K562 (cell line): ENCODE data around the gene DNAAF6. TPM values are rescaled to one million over a fixed set of nuclear protein-coding genes. Genes with fewer than 3 reads are reported as not detected.

Experiments
- ATAC-seq: fragments of 200-7000 bp; cut with Tn5 transposase; 3 replicates; pipeline ENCODE4 v1.9.1; 2020; ENCODE audit warnings: moderate library complexity
- BruUV-seq: library from RNA; stranded (reverse); fragments of 400-500 nt; replicated peaks from 2 replicates; lab custom pipeline; 2021; lab: Mats Ljungman, UMichigan
- CTCF ChIA-PET: fragments of 300-600 bp; formaldehyde crosslinking; extraction: SDS; loops from one replicate; lab custom pipeline; 2021; ENCODE audit warnings: low intra/inter-chr PET ratio; lab: Yijun Ruan, JAX
- POLR2A ChIA-PET: fragments of 300-600, 350-650 bp; sonication (Branson Sonifier 250); formaldehyde crosslinking; extraction: SDS; loops from one replicate; lab custom pipeline; 2021; ENCODE audit warnings: antibody characterized with exemption, inconsistent platforms; lab: Yijun Ruan, JAX
- DNase-seq, 4 experiments: peaks; one replicate each; pipeline versions ENCODE4 v3.0.0 to v3.0.0-alpha.2; 2011 to 2018; ENCODE audit warnings: low spot score in 3 of 4, mixed read lengths in 3 of 4; ENCODE audit errors: extremely low read depth in 1 of 4
- FAIRE-seq: peaks from 2 replicates; lab custom pipeline; 2011; peaks lifted over from hg19 to GRCh38; lab: Jason Lieb, UNC
- H2AFZ ChIP-seq: 2 replicates; pipeline ENCODE4 v1.6.0; 2011; ENCODE audit warnings: low read depth, low read length, control low read depth, inconsistent platforms
- H3K27ac ChIP-seq: fragments of 200-600 bp; 3 replicates; pipeline ENCODE4 v1.8.0; 2011; ENCODE audit warnings: low read depth, mild to moderate bottlenecking, control low read depth, inconsistent platforms, low read length, moderate library complexity, mixed read lengths; ENCODE audit errors: extremely low read depth
- H3K27me3 ChIP-seq, 2 experiments: fragments of 300-600 bp in 1 of 2; 2 replicates in 1 of 2; 3 replicates in 1 of 2; pipeline versions ENCODE4 v1.6.0 to v1.8.0; 2011; ENCODE audit warnings: inconsistent platforms in 2 of 2, low read length in 2 of 2, mild to moderate bottlenecking in 1 of 2, mixed read lengths in 1 of 2, moderate library complexity in 1 of 2; ENCODE audit not compliant: control insufficient read depth in 2 of 2, insufficient read depth in 2 of 2
- H3K36me3 ChIP-seq: fragments of 300-600 bp; 3 replicates; pipeline ENCODE4 v1.8.0; 2011; ENCODE audit warnings: mild to moderate bottlenecking, low read length, inconsistent platforms; ENCODE audit not compliant: control insufficient read depth, insufficient read depth
- H3K4me1 ChIP-seq, 2 experiments: fragments of 200-600 bp in 1 of 2; replicated peaks in 1 of 2; 2 replicates in 1 of 2; 3 replicates in 1 of 2; pipeline versions ENCODE4 v1.5.1 to v1.8.0; 2011; ENCODE audit warnings: inconsistent platforms in 2 of 2, low read length in 2 of 2, mild to moderate bottlenecking in 1 of 2, mixed read lengths in 1 of 2, moderate library complexity in 1 of 2; ENCODE audit not compliant: control insufficient read depth in 2 of 2, insufficient read depth in 2 of 2
- H3K4me2 ChIP-seq: 2 replicates; pipeline ENCODE4 v1.6.1; 2011; ENCODE audit warnings: low read length, control low read depth, inconsistent platforms, mixed read lengths; ENCODE audit not compliant: insufficient read depth
- H3K4me3 ChIP-seq: fragments of 200-600 bp; sonication (generic), shearing (Covaris generic); 2 replicates; pipeline ENCODE4 v1.5.1; 2016; ENCODE audit warnings: control low read depth, inconsistent platforms
- H3K79me2 ChIP-seq: fragments of 200-600 bp; 3 replicates; pipeline ENCODE4 v1.8.0; 2011; ENCODE audit warnings: low read length, inconsistent platforms; ENCODE audit not compliant: control insufficient read depth, insufficient read depth
- H3K9ac ChIP-seq, 2 experiments: 2 replicates each; pipeline versions ENCODE4 v1.6.0 to v1.6.1; 2011; ENCODE audit warnings: low read depth in 2 of 2, low read length in 2 of 2, control low read depth in 1 of 2, inconsistent platforms in 1 of 2, mild to moderate bottlenecking in 1 of 2, mixed read lengths in 1 of 2; ENCODE audit not compliant: insufficient read depth in 1 of 2
- H3K9me1 ChIP-seq: one replicate; pipeline ENCODE4 v1.6.0; 2011; ENCODE audit warnings: inconsistent platforms, mild to moderate bottlenecking, low read length, moderate library complexity; ENCODE audit not compliant: control insufficient read depth, insufficient read depth
- H3K9me3 ChIP-seq: replicated peaks from 2 replicates; pipeline ENCODE4 v1.5.1; 2011; ENCODE audit warnings: low read depth, low read length, inconsistent platforms; ENCODE audit not compliant: control insufficient read depth, insufficient read depth
- H4K20me1 ChIP-seq: replicated peaks from 2 replicates; pipeline ENCODE4 v1.6.1; 2011; ENCODE audit warnings: low read length, inconsistent platforms, mixed read lengths; ENCODE audit not compliant: control insufficient read depth, insufficient read depth
- L3MBTL2 ChIP-seq: fragments of 450-650 bp; IDR thresholded peaks from 2 replicates; pipeline ENCODE4 v1.6.1; 2016; ENCODE audit warnings: mild to moderate bottlenecking, moderate library complexity
- NR2C1 ChIP-seq, 2 experiments: fragments of 450-650 bp; IDR thresholded peaks; 2 replicates each; pipeline ENCODE4 v1.6.1; 2017; ENCODE audit warnings: mild to moderate bottlenecking in 2 of 2, antibody characterized with exemption in 1 of 2, inconsistent platforms in 1 of 2, missing compliant biosample characterization in 1 of 2, missing genetic modification characterization in 1 of 2
- NR2C2 ChIP-seq, 2 experiments: fragments of 200-800 bp in 1 of 2; sonication (Bioruptor generic) in 1 of 2; sonication (generic) in 1 of 2; formaldehyde crosslinking in 1 of 2; IDR thresholded peaks; 2 replicates each; pipeline versions ENCODE4 v1.6.1 to v1.8.0; 2016 to 2022; ENCODE audit warnings: mild to moderate bottlenecking in 1 of 2, missing compliant biosample characterization in 1 of 2, missing genetic modification characterization in 1 of 2, missing genetic modification reagents in 1 of 2
- SETDB1 ChIP-seq: IDR thresholded peaks from one replicate; pipeline ENCODE4 v1.6.1; 2012; ENCODE audit warnings: low read length, control low read depth, inconsistent platforms
- ZNF561 ChIP-seq: fragments of 450-650 bp; formaldehyde crosslinking; conservative IDR thresholded peaks from 2 replicates; pipeline ENCODE4 v1.4.0; 2020; ENCODE audit warnings: mild to moderate bottlenecking, moderate library complexity
- WGBS: fragments of 100-300 bp; shearing (Covaris generic); methylation state at CpG from one replicate; pipeline ENCODE4 v1.1.6; 2016; ENCODE audit warnings: low coverage, mixed read lengths; ENCODE audit not compliant: insufficient coverage; ENCODE audit errors: missing lambda C conversion rate; 5-methylcytosine and 5-hydroxymethylcytosine counted together
- in situ Hi-C: fragments of 300-500 bp; cut with MboI; formaldehyde crosslinking; loops from 4 replicates; pipeline ENCODE4 v1.15.0; 2018; ENCODE audit warnings: inconsistent platforms, mixed read lengths
- intact Hi-C: fragments of 100-400 bp; cut with micrococcal nuclease; formaldehyde crosslinking; loops from 2 replicates; pipeline ENCODE4 v1.14.2; 2022
- polyA plus RNA-seq, 8 experiments: library from polyadenylated mRNA; depleted of rRNA in 4 of 8; stranded (reverse) in 5 of 8; unstranded in 3 of 8; fragments of >200 nt; fragmentation: Nextera tagmentation in 2 of 8; fragmentation: Illumina TruSeq in 1 of 8; extraction: Ambion mirVana in 2 of 8; extraction: Trizol in 1 of 8; gene quantifications; 2 replicates each; pipeline versions ENCODE4 v1.2.1 to v1.2.3, GENCODE V29; 2011 to 2014; ENCODE audit warnings: inconsistent platforms in 1 of 8, missing spikeins in 1 of 8
- total RNA-seq, 7 experiments: library from RNA; depleted of rRNA in 6 of 7; stranded (reverse); fragments of >200 nt in 6 of 7; fragmentation: Illumina TruSeq in 2 of 7; extraction: Trizol in 2 of 7; gene quantifications; 2 replicates each; pipeline versions ENCODE4 v1.2.1 to v1.2.3, GENCODE V29; 2011 to 2021; ENCODE audit warnings: low replicate concordance in 1 of 7
- TF ChIP-seq, protein P1 (sequence below): fragments of 200-600 bp; sonication (generic); IDR thresholded peaks from one replicate; pipeline ENCODE4 v1.6.1; 2012; ENCODE audit warnings: mild to moderate bottlenecking, low read depth, low read length, inconsistent platforms
- TF ChIP-seq, protein P2 (sequence below): fragments of 250-450 bp; sonication (Bioruptor Pico); IDR thresholded peaks from 2 replicates; pipeline ENCODE4 v1.8.0; 2021; ENCODE audit warnings: borderline replicate concordance, mild to moderate bottlenecking, moderate library complexity; ENCODE audit not compliant: poor library complexity, severe bottlenecking

DNAAF6 gene
- total and polyA plus RNA-seq, 9 of the 15 experiments (the other 6 are each of a cell fraction or from before 2014, with no cell fraction given): 0.04 to 0.17 (median 0.14) TPM; not detected in 4

DNA sequence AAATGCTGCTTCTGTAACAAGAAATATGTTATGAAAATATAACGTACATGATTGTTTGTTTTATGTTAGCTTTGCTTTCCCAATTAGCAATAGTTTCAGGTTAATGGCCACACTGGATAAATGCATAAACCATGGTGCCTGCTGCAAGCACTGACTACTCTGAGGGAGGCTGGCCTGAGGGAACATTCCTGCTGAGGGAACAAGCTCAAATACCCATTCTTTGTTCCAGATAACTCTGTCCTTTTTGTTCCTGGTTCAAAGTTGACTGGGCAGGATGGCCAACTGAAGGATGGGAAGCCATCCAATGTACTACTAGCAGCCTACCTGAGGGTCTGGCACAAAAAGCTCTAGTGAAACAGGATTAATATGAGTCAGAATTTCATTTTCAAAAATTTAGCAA is 37.7 kb upstream of the DNAAF6 start:
- FAIRE-seq (peak; percentile 37), ATAC-seq (peak; percentile 70), DNase-seq (no peak)
- intact Hi-C loops (loop anchor here (2.0 kb wide), 1 partner anchor 36 kb away; no protein-coding TSS in a partner anchor), in situ Hi-C loops (no loop called here)
- Histone ChIP-seq H3K9ac (no peak overlapping the region), H3K27me3 (no peaks in the 10 kb centered on the region), H3K9me3 (no peaks in the 10 kb centered on the region), H3K4me2 (no peak overlapping the region), H3K9me1 (no peaks in the 10 kb centered on the region), H3K79me2 (peaks cover 7% of the 10 kb centered on the region; the same call in 2 of the 3 replicates), H3K4me1 (peaks cover 0 to 15% of the 10 kb centered on the region in 2 experiments; a peak in 3 of 5 replicates), H2AFZ (no peak overlapping the region), H3K4me3 (no peak overlapping the region), H3K27ac (peak overlapping the region; percentile 9; the same call in 2 of the 3 replicates)
- 0% methylated on average over 1 of the region's 1 CpG for WGBS
- BruUV-seq: no TSS peak
- CTCF ChIA-PET: no interaction called here
- TF ChIP-seq ZNF561: no peak
- TF ChIP-seq NR2C2 (CRISPR knock-in tag; IDR thresholded peaks at IDR 0.05): no peak
- peak; percentile 45; the same call in 1 of the 2 replicates for TF ChIP-seq NR2C2 (tag; IDR thresholded peaks at IDR 0.05)
- no peak for TF ChIP-seq SETDB1
- TF ChIP-seq NR2C1 (IDR thresholded peaks at IDR 0.05): peak; percentile 75
- 0 out of 2 replicates have a peak, but pooled peaks have one; percentile 36 for TF ChIP-seq NR2C1 (tag; IDR thresholded peaks at IDR 0.05)
- TF ChIP-seq, protein P1, sequence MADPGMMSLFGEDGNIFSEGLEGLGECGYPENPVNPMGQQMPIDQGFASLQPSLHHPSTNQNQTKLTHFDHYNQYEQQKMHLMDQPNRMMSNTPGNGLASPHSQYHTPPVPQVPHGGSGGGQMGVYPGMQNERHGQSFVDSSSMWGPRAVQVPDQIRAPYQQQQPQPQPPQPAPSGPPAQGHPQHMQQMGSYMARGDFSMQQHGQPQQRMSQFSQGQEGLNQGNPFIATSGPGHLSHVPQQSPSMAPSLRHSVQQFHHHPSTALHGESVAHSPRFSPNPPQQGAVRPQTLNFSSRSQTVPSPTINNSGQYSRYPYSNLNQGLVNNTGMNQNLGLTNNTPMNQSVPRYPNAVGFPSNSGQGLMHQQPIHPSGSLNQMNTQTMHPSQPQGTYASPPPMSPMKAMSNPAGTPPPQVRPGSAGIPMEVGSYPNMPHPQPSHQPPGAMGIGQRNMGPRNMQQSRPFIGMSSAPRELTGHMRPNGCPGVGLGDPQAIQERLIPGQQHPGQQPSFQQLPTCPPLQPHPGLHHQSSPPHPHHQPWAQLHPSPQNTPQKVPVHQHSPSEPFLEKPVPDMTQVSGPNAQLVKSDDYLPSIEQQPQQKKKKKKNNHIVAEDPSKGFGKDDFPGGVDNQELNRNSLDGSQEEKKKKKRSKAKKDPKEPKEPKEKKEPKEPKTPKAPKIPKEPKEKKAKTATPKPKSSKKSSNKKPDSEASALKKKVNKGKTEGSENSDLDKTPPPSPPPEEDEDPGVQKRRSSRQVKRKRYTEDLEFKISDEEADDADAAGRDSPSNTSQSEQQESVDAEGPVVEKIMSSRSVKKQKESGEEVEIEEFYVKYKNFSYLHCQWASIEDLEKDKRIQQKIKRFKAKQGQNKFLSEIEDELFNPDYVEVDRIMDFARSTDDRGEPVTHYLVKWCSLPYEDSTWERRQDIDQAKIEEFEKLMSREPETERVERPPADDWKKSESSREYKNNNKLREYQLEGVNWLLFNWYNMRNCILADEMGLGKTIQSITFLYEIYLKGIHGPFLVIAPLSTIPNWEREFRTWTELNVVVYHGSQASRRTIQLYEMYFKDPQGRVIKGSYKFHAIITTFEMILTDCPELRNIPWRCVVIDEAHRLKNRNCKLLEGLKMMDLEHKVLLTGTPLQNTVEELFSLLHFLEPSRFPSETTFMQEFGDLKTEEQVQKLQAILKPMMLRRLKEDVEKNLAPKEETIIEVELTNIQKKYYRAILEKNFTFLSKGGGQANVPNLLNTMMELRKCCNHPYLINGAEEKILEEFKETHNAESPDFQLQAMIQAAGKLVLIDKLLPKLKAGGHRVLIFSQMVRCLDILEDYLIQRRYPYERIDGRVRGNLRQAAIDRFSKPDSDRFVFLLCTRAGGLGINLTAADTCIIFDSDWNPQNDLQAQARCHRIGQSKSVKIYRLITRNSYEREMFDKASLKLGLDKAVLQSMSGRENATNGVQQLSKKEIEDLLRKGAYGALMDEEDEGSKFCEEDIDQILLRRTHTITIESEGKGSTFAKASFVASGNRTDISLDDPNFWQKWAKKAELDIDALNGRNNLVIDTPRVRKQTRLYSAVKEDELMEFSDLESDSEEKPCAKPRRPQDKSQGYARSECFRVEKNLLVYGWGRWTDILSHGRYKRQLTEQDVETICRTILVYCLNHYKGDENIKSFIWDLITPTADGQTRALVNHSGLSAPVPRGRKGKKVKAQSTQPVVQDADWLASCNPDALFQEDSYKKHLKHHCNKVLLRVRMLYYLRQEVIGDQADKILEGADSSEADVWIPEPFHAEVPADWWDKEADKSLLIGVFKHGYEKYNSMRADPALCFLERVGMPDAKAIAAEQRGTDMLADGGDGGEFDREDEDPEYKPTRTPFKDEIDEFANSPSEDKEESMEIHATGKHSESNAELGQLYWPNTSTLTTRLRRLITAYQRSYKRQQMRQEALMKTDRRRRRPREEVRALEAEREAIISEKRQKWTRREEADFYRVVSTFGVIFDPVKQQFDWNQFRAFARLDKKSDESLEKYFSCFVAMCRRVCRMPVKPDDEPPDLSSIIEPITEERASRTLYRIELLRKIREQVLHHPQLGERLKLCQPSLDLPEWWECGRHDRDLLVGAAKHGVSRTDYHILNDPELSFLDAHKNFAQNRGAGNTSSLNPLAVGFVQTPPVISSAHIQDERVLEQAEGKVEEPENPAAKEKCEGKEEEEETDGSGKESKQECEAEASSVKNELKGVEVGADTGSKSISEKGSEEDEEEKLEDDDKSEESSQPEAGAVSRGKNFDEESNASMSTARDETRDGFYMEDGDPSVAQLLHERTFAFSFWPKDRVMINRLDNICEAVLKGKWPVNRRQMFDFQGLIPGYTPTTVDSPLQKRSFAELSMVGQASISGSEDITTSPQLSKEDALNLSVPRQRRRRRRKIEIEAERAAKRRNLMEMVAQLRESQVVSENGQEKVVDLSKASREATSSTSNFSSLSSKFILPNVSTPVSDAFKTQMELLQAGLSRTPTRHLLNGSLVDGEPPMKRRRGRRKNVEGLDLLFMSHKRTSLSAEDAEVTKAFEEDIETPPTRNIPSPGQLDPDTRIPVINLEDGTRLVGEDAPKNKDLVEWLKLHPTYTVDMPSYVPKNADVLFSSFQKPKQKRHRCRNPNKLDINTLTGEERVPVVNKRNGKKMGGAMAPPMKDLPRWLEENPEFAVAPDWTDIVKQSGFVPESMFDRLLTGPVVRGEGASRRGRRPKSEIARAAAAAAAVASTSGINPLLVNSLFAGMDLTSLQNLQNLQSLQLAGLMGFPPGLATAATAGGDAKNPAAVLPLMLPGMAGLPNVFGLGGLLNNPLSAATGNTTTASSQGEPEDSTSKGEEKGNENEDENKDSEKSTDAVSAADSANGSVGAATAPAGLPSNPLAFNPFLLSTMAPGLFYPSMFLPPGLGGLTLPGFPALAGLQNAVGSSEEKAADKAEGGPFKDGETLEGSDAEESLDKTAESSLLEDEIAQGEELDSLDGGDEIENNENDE: no peak
- no peak for TF ChIP-seq L3MBTL2
- TF ChIP-seq, protein P2, sequence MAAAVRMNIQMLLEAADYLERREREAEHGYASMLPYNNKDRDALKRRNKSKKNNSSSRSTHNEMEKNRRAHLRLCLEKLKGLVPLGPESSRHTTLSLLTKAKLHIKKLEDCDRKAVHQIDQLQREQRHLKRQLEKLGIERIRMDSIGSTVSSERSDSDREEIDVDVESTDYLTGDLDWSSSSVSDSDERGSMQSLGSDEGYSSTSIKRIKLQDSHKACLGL: no peak
- TF ChIP-seq, all 486 proteins: peak for 2
- POLR2A ChIA-PET: interaction anchor here (0.7 to 1.9 kb wide), 3 partner anchors 13 to 25 kb away, joined by 4 to 6 read pairs (median 4); no protein-coding TSS in a partner anchor
- H3K36me3 ChIP-seq: peaks cover 39% of the 10 kb centered on the region; the same call in 1 of the 3 replicates
- no peaks in the 10 kb centered on the region for H4K20me1 ChIP-seq
